HL-60 (cell line): ENCODE measurements around the gene FN3KRP.

Experiments
- POLR2AphosphoS5 ChIP-seq: IDR thresholded peaks from 2 replicates; pipeline ENCODE4 v1.6.1; 2012; ENCODE audit warnings: low read depth
- TF ChIP-seq, protein P1 (sequence below): IDR thresholded peaks from one replicate; pipeline ENCODE4 v1.5.1; 2011; ENCODE audit warnings: low read length, control low read depth, inconsistent platforms; ENCODE audit not compliant: insufficient read depth
- TF ChIP-seq, protein P2 (sequence below): IDR thresholded peaks from 2 replicates; pipeline ENCODE4 v1.6.1; 2012; ENCODE audit warnings: low read depth; ENCODE audit not compliant: insufficient replicate concordance

DNA sequence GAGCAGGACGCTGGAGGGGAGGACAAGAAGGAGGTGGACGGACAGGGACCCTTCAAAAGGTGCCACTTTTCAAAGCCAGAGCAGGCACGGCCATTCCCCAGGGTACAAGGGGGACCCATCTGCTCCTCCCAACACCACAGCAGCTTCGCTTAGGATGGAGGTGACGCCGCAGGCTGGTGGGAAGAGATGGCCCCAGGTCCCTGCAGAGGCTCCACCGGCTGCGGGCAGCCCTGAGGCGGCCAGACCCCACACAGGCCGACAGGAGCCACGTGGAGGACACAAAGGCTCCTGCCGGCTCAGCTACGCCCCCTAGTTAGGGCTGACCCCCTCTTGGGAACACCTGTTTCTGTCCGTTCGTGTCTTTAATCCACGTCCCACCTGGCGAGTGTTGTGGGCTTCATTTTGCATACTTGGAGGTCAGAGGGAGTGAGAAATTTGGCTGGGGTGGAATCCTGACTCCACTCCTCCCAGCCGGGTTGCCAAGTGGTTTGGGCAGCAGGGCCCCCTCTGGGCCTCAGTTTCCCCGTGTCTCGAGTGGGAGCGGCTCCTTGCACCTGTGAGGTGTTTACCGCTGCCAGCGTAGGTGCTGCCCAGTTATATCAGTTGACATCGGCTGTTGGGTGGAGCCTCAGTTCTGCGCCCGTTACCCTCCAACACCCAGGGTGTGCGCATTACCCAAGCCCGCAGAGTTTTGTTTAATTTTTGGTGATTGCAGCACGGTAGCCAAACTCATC is 5.8 kb upstream of the FN3KRP start:
- TF ChIP-seq, protein P1, sequence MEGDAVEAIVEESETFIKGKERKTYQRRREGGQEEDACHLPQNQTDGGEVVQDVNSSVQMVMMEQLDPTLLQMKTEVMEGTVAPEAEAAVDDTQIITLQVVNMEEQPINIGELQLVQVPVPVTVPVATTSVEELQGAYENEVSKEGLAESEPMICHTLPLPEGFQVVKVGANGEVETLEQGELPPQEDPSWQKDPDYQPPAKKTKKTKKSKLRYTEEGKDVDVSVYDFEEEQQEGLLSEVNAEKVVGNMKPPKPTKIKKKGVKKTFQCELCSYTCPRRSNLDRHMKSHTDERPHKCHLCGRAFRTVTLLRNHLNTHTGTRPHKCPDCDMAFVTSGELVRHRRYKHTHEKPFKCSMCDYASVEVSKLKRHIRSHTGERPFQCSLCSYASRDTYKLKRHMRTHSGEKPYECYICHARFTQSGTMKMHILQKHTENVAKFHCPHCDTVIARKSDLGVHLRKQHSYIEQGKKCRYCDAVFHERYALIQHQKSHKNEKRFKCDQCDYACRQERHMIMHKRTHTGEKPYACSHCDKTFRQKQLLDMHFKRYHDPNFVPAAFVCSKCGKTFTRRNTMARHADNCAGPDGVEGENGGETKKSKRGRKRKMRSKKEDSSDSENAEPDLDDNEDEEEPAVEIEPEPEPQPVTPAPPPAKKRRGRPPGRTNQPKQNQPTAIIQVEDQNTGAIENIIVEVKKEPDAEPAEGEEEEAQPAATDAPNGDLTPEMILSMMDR, result no peak
- TF ChIP-seq POLR2AphosphoS5, result no peak
- TF ChIP-seq, protein P2, sequence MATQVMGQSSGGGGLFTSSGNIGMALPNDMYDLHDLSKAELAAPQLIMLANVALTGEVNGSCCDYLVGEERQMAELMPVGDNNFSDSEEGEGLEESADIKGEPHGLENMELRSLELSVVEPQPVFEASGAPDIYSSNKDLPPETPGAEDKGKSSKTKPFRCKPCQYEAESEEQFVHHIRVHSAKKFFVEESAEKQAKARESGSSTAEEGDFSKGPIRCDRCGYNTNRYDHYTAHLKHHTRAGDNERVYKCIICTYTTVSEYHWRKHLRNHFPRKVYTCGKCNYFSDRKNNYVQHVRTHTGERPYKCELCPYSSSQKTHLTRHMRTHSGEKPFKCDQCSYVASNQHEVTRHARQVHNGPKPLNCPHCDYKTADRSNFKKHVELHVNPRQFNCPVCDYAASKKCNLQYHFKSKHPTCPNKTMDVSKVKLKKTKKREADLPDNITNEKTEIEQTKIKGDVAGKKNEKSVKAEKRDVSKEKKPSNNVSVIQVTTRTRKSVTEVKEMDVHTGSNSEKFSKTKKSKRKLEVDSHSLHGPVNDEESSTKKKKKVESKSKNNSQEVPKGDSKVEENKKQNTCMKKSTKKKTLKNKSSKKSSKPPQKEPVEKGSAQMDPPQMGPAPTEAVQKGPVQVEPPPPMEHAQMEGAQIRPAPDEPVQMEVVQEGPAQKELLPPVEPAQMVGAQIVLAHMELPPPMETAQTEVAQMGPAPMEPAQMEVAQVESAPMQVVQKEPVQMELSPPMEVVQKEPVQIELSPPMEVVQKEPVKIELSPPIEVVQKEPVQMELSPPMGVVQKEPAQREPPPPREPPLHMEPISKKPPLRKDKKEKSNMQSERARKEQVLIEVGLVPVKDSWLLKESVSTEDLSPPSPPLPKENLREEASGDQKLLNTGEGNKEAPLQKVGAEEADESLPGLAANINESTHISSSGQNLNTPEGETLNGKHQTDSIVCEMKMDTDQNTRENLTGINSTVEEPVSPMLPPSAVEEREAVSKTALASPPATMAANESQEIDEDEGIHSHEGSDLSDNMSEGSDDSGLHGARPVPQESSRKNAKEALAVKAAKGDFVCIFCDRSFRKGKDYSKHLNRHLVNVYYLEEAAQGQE, result no peak
